SK-N-SH (cell line): Measurements from ENCODE around the gene TOR1AIP1. TPM values are rescaled to one million over a fixed set of nuclear protein-coding genes. Genes with fewer than 3 reads are reported as not detected.

Experiments used
- CTCF ChIA-PET: fragments of 300-600, 350-600 bp; formaldehyde crosslinking; extraction: SDS; loops from one replicate; lab custom pipeline; 2021; lab: Yijun Ruan, JAX
- POLR2A ChIA-PET: fragments of 350-600 bp; sonication (Branson Sonifier 250); formaldehyde crosslinking; extraction: SDS; loops from one replicate; lab custom pipeline; 2020; ENCODE audit warnings: antibody characterized with exemption, inconsistent platforms; lab: Yijun Ruan, JAX
- DNase-seq: peaks from one replicate; pipeline ENCODE4 v3.0.0; 2012
- H2AFZ ChIP-seq: fragments of 200-600 bp; sonication (generic); 2 replicates; pipeline ENCODE4 v1.8.1; 2016; ENCODE audit warnings: antibody characterized with exemption, mild to moderate bottlenecking, low read depth
- H3F3A ChIP-seq: fragments of 200-600 bp; sonication (generic); replicated peaks from 2 replicates; pipeline ENCODE3; 2016; ENCODE audit warnings: antibody characterized with exemption, mild to moderate bottlenecking; ENCODE audit not compliant: insufficient read depth
- H3K27ac ChIP-seq, 2 experiments: fragments of 200-500 bp in 1 of 2; fragments of 200-600 bp in 1 of 2; sonication (Bioruptor generic) in 1 of 2; sonication (generic), shearing (Covaris generic) in 1 of 2; 2 replicates each; pipeline versions ENCODE4 v1.5.1 to v1.6.1; 2014 to 2016; ENCODE audit warnings: low read depth in 2 of 2, inconsistent platforms in 1 of 2, low read length in 1 of 2, mild to moderate bottlenecking in 1 of 2, mixed read lengths in 1 of 2
- H3K27me3 ChIP-seq: fragments of 200-600 bp; sonication (generic), shearing (Covaris generic); 2 replicates; pipeline ENCODE4 v1.6.1; 2016; ENCODE audit warnings: mixed run types; ENCODE audit not compliant: insufficient read depth
- H3K36me3 ChIP-seq, 2 experiments: fragments of 200-500 bp in 1 of 2; fragments of 200-600 bp in 1 of 2; sonication (Bioruptor generic) in 1 of 2; sonication (generic) in 1 of 2; replicated peaks in 1 of 2; 2 replicates each; pipeline versions ENCODE3 to v1.5.1; 2014 to 2016; ENCODE audit warnings: low read length in 1 of 2, mild to moderate bottlenecking in 1 of 2; ENCODE audit not compliant: insufficient read depth in 2 of 2, control insufficient read depth in 1 of 2
- H3K4me1 ChIP-seq, 2 experiments: fragments of 200-500 bp in 1 of 2; fragments of 200-600 bp in 1 of 2; sonication (Bioruptor generic) in 1 of 2; sonication (generic), shearing (Covaris generic) in 1 of 2; 2 replicates each; pipeline versions ENCODE4 v1.5.1 to v1.6.1; 2014 to 2016; ENCODE audit warnings: low read depth in 1 of 2, low read length in 1 of 2, mixed run types in 1 of 2; ENCODE audit not compliant: insufficient read depth in 2 of 2, control insufficient read depth in 1 of 2
- H3K4me2 ChIP-seq: fragments of 200-600 bp; sonication (generic), shearing (Covaris generic); 2 replicates; pipeline ENCODE4 v1.6.1; 2017; ENCODE audit warnings: mixed run types
- H3K4me3 ChIP-seq, 2 experiments: fragments of 200-500 bp in 1 of 2; fragments of 200-600 bp in 1 of 2; sonication (Bioruptor generic) in 1 of 2; sonication (generic), shearing (Covaris generic) in 1 of 2; 2 replicates each; pipeline versions ENCODE4 v1.5.1 to v1.8.1; 2014 to 2016; ENCODE audit warnings: low read depth in 2 of 2, inconsistent platforms in 1 of 2, low read length in 1 of 2, mild to moderate bottlenecking in 1 of 2, mixed read lengths in 1 of 2, moderate library complexity in 1 of 2
- H3K79me2 ChIP-seq: fragments of 200-600 bp; sonication (generic); 2 replicates; pipeline ENCODE4 v1.8.1; 2017; ENCODE audit warnings: mild to moderate bottlenecking; ENCODE audit not compliant: insufficient read depth
- H3K9ac ChIP-seq: fragments of 200-600 bp; sonication (generic); 2 replicates; pipeline ENCODE4 v1.6.1; 2017; ENCODE audit warnings: mixed run types
- H3K9me2 ChIP-seq: fragments of 200-600 bp; sonication (generic); 2 replicates; pipeline ENCODE4 v1.6.1; 2017; ENCODE audit warnings: mixed run types
- H3K9me3 ChIP-seq: fragments of 200-600 bp; sonication (generic); 2 replicates; pipeline ENCODE4 v1.6.1; 2017; ENCODE audit warnings: mixed run types, mild to moderate bottlenecking, moderate library complexity
- H4K20me1 ChIP-seq: fragments of 200-600 bp; sonication (generic); 2 replicates; pipeline ENCODE4 v1.6.1; 2017; ENCODE audit warnings: mild to moderate bottlenecking, mixed run types; ENCODE audit not compliant: insufficient read depth
- CHD2 ChIP-seq: fragments of 150-350 bp; IDR thresholded peaks from 2 replicates; pipeline ENCODE4 v1.6.1; 2018; ENCODE audit warnings: low read length; ENCODE audit not compliant: partially characterized antibody
- EP300 ChIP-seq, 2 experiments: IDR thresholded peaks; 2 replicates each; pipeline versions ENCODE4 v1.4.0 to v1.6.1; 2012; ENCODE audit warnings: borderline replicate concordance in 1 of 2, low read depth in 1 of 2, low read length in 1 of 2
- FOSL2 ChIP-seq: IDR thresholded peaks from 2 replicates; pipeline ENCODE4 v1.4.0; 2012; ENCODE audit warnings: low read depth, mild to moderate bottlenecking, moderate library complexity, borderline replicate concordance
- FOXJ3 ChIP-seq: sonication (generic); formaldehyde crosslinking; IDR thresholded peaks from 2 replicates; pipeline ENCODE4 v1.5.1; 2020; ENCODE audit warnings: mild to moderate bottlenecking, missing genetic modification reagents
- FOXM1 ChIP-seq: IDR thresholded peaks from 2 replicates; pipeline ENCODE4 v1.4.0; 2012; ENCODE audit warnings: low read depth, mild to moderate bottlenecking
- GABPA ChIP-seq: IDR thresholded peaks from 2 replicates; pipeline ENCODE4 v1.4.0; 2012; ENCODE audit warnings: low read depth, mild to moderate bottlenecking
- JUND ChIP-seq: IDR thresholded peaks from 2 replicates; pipeline ENCODE4 v1.4.0; 2012
- MXI1 ChIP-seq: IDR thresholded peaks from 2 replicates; pipeline ENCODE4 v1.6.1; 2012; ENCODE audit warnings: mild to moderate bottlenecking, low read depth, low read length, improper control_type of control experiment
- NRF1 ChIP-seq: IDR thresholded peaks from 2 replicates; pipeline ENCODE4 v1.6.1; 2012; ENCODE audit warnings: low read depth, mild to moderate bottlenecking, low read length
- POLR2AphosphoS5 ChIP-seq: IDR thresholded peaks from 2 replicates; pipeline ENCODE4 v1.6.1; 2012; ENCODE audit warnings: low read depth, low read length
- RFX5 ChIP-seq: IDR thresholded peaks from 2 replicates; pipeline ENCODE4 v1.6.1; 2012; ENCODE audit warnings: mild to moderate bottlenecking, improper control_type of control experiment, low read length
- RXRA ChIP-seq: IDR thresholded peaks from 2 replicates; pipeline ENCODE4 v1.4.0; 2012; ENCODE audit warnings: low read depth, mild to moderate bottlenecking, borderline replicate concordance
- SIN3A ChIP-seq: IDR thresholded peaks from 2 replicates; pipeline ENCODE4 v1.6.1; 2012; ENCODE audit warnings: low read depth, mild to moderate bottlenecking, low read length, moderate library complexity, borderline replicate concordance
- SMC3 ChIP-seq: IDR thresholded peaks from 2 replicates; pipeline ENCODE4 v1.6.1; 2012; ENCODE audit warnings: low read depth, low read length, improper control_type of control experiment
- TAF1 ChIP-seq: IDR thresholded peaks from 2 replicates; pipeline ENCODE4 v1.6.1; 2012; ENCODE audit warnings: low read depth, mild to moderate bottlenecking, low read length, moderate library complexity, borderline replicate concordance
- TEAD4 ChIP-seq: IDR thresholded peaks from 2 replicates; pipeline ENCODE4 v1.4.0; 2012; ENCODE audit warnings: mild to moderate bottlenecking, borderline replicate concordance; ENCODE audit not compliant: insufficient read depth
- YY1 ChIP-seq: IDR thresholded peaks from 2 replicates; pipeline ENCODE4 v1.4.0; 2012; ENCODE audit warnings: low read depth, mild to moderate bottlenecking
- WGBS: methylation state at CpG from one replicate; pipeline ENCODE4 v1.1.6; 2017; ENCODE audit warnings: low lambda C conversion rate; 5-methylcytosine and 5-hydroxymethylcytosine counted together
- polyA plus RNA-seq, 3 experiments: library from polyadenylated mRNA; depleted of rRNA; stranded (reverse); fragments of >200 nt; gene quantifications; 2 replicates each; pipeline ENCODE4 v1.2.3, GENCODE V29; 2012
- TF ChIP-seq, protein P1 (sequence below): IDR thresholded peaks from 2 replicates; pipeline ENCODE4 v1.4.0; 2012; ENCODE audit warnings: low read depth, borderline replicate concordance
- TF ChIP-seq, protein P2 (sequence below): fragments of 150-350 bp; IDR thresholded peaks from 2 replicates; pipeline ENCODE4 v1.6.1; 2017; ENCODE audit warnings: antibody characterized with exemption, low read length, low read depth, borderline replicate concordance
- TF ChIP-seq, protein P3 (sequence below): IDR thresholded peaks from 2 replicates; pipeline ENCODE4; 2012
- TF ChIP-seq, protein P4 (sequence below): IDR thresholded peaks from 2 replicates; pipeline ENCODE4 v1.4.0; 2012; ENCODE audit warnings: low read depth
- TF ChIP-seq, protein P5 (sequence below): fragments of 150-350 bp; IDR thresholded peaks from 2 replicates; pipeline ENCODE4 v1.6.1; 2016; ENCODE audit warnings: mild to moderate bottlenecking, low read depth, low read length

Gene TOR1AIP1, protein sequence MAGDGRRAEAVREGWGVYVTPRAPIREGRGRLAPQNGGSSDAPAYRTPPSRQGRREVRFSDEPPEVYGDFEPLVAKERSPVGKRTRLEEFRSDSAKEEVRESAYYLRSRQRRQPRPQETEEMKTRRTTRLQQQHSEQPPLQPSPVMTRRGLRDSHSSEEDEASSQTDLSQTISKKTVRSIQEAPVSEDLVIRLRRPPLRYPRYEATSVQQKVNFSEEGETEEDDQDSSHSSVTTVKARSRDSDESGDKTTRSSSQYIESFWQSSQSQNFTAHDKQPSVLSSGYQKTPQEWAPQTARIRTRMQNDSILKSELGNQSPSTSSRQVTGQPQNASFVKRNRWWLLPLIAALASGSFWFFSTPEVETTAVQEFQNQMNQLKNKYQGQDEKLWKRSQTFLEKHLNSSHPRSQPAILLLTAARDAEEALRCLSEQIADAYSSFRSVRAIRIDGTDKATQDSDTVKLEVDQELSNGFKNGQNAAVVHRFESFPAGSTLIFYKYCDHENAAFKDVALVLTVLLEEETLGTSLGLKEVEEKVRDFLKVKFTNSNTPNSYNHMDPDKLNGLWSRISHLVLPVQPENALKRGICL
- 11.8 and 15.1 TPM in 2 replicates for polyA plus RNA-seq (2012; rRNA removed)
- 19.7 and 20.1 TPM in 2 replicates for polyA plus RNA-seq (2012; cell fraction: cytosol; rRNA removed)
- 4.6 and 8.9 TPM in 2 replicates for polyA plus RNA-seq (2012; cell fraction: nucleus; rRNA removed)

DNA sequence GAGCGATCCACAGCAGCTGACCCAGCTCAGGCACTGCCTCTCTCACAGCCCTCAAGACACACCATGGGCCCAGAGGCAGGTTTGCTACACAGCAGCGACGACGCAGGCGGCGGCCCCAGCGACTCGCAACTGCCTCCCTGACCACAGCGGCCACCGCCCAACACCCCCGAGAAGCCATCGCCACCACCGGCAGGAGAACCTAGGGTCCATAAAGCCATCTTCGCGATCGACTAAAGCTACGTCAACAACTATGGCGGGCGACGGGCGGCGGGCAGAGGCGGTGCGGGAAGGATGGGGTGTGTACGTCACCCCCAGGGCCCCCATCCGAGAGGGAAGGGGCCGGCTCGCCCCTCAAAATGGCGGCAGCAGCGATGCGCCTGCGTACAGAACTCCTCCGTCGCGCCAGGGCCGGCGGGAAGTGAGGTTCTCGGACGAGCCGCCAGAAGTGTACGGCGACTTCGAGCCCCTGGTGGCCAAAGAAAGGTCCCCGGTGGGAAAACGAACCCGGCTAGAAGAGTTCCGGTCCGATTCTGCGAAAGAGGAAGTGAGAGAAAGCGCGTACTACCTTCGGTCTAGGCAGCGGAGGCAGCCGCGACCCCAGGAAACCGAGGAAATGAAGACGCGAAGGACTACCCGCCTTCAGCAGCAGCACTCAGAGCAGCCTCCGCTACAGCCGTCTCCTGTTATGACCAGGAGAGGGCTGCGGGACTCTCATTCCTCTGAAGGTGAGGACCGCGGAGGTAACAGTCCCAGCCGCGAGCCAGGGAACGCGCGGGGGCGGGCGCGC, at the start of gene TOR1AIP1:
Gene TOR1AIP1, plus strand, starts transcription at position 33 of the 787 bp plus-strand sequence. Its CDS starts 218 bp downstream, at position 251.
- Histone ChIP-seq H3K36me3 (peaks cover 15 to 24% of the 10 kb centered on the region in 2 experiments), H3F3A (peaks cover 13% of the 10 kb centered on the region), H3K4me1 (peaks cover 9 to 14% of the 10 kb centered on the region in 2 experiments; a peak in 2 of 4 replicates), H3K27ac (peak within 1 kb of the TSS; percentile 98 to 99), H3K9me2 (no peaks in the 10 kb centered on the region), H3K79me2 (peaks cover 43% of the 10 kb centered on the region), H3K27me3 (no peaks in the 10 kb centered on the region), H2AFZ (peak within 1 kb of the TSS; percentile 78), H3K4me3 (peak within 1 kb of the TSS; percentile 79 to 97), H3K9ac (peak within 1 kb of the TSS; percentile 96), H4K20me1 (no peaks in the 10 kb centered on the region), H3K4me2 (peak within 1 kb of the TSS; percentile 88), H3K9me3 (no peaks in the 10 kb centered on the region)
- peak; percentile 96 for DNase-seq
- POLR2A ChIA-PET: interaction anchor here (0.6 to 1.2 kb wide), 7 partner anchors 13 to 620 kb away, joined by 3 to 4 read pairs (median 3); partner anchors contain the start of gene ACBD6
- under 1% methylated on average over 28 of the region's 72 CpGs for WGBS
- CTCF ChIA-PET: interaction anchor here (0.6 to 2.3 kb wide), 10 partner anchors 14 to 296 kb away, joined by 3 to 13 read pairs (median 3); partner anchors contain the start of gene CEP350
- TF ChIP-seq SIN3A: peak; percentile 82; the same call in 1 of the 2 replicates
- peak; percentile 11; the same call in 1 of the 2 replicates for TF ChIP-seq RFX5
- peak; percentile 92 for TF ChIP-seq CHD2
- TF ChIP-seq, protein P1, sequence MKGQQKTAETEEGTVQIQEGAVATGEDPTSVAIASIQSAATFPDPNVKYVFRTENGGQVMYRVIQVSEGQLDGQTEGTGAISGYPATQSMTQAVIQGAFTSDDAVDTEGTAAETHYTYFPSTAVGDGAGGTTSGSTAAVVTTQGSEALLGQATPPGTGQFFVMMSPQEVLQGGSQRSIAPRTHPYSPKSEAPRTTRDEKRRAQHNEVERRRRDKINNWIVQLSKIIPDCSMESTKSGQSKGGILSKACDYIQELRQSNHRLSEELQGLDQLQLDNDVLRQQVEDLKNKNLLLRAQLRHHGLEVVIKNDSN: peak; percentile 65
- TF ChIP-seq GABPA: peak; percentile 93
- no peak; the same call in none of the 2 replicates for TF ChIP-seq FOXJ3
- TF ChIP-seq, protein P2, sequence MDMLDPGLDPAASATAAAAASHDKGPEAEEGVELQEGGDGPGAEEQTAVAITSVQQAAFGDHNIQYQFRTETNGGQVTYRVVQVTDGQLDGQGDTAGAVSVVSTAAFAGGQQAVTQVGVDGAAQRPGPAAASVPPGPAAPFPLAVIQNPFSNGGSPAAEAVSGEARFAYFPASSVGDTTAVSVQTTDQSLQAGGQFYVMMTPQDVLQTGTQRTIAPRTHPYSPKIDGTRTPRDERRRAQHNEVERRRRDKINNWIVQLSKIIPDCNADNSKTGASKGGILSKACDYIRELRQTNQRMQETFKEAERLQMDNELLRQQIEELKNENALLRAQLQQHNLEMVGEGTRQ: no peak
- TF ChIP-seq, protein P3, sequence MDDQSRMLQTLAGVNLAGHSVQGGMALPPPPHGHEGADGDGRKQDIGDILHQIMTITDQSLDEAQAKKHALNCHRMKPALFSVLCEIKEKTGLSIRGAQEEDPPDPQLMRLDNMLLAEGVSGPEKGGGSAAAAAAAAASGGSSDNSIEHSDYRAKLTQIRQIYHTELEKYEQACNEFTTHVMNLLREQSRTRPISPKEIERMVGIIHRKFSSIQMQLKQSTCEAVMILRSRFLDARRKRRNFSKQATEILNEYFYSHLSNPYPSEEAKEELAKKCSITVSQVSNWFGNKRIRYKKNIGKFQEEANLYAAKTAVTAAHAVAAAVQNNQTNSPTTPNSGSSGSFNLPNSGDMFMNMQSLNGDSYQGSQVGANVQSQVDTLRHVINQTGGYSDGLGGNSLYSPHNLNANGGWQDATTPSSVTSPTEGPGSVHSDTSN: 0 out of 2 replicates have a peak, but pooled peaks have one; percentile 32
- no peak for TF ChIP-seq RXRA
- peak; percentile 95 for TF ChIP-seq TAF1
- TF ChIP-seq, protein P4, sequence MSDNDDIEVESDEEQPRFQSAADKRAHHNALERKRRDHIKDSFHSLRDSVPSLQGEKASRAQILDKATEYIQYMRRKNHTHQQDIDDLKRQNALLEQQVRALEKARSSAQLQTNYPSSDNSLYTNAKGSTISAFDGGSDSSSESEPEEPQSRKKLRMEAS: peak; percentile 51; the same call in 1 of the 2 replicates
- peak; percentile 56; the same call in 1 of the 2 replicates for TF ChIP-seq POLR2AphosphoS5
- TF ChIP-seq FOSL2: no peak
- peak; percentile 47 for TF ChIP-seq MXI1
- no peak for TF ChIP-seq SMC3
- TF ChIP-seq EP300 (IDR thresholded peaks at IDR 0.05; ENCODE audit: borderline replicate concordance in 1 of 2, low read depth in 1 of 2, low read length in 1 of 2): peak; percentile 38 to 39; a peak in 1 of 4 replicates
- no peak for TF ChIP-seq JUND
- TF ChIP-seq, protein P5, sequence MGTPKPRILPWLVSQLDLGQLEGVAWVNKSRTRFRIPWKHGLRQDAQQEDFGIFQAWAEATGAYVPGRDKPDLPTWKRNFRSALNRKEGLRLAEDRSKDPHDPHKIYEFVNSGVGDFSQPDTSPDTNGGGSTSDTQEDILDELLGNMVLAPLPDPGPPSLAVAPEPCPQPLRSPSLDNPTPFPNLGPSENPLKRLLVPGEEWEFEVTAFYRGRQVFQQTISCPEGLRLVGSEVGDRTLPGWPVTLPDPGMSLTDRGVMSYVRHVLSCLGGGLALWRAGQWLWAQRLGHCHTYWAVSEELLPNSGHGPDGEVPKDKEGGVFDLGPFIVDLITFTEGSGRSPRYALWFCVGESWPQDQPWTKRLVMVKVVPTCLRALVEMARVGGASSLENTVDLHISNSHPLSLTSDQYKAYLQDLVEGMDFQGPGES: peak; percentile 55
- TF ChIP-seq FOXM1: no peak
- TF ChIP-seq TEAD4: no peak
- TF ChIP-seq YY1: peak; percentile 95
- TF ChIP-seq NRF1: peak; percentile 92
